Measurements from ENCODE around the gene TGM2. TPM values are rescaled to one million over a fixed set of nuclear protein-coding genes. Genes with fewer than 3 reads are reported as not detected.

TGM2 gene
- polyA plus RNA-seq, 1 donor (not counting 4 experiments of a cell fraction or from before 2014, with no cell fraction given): 18.7 TPM

DNA sequence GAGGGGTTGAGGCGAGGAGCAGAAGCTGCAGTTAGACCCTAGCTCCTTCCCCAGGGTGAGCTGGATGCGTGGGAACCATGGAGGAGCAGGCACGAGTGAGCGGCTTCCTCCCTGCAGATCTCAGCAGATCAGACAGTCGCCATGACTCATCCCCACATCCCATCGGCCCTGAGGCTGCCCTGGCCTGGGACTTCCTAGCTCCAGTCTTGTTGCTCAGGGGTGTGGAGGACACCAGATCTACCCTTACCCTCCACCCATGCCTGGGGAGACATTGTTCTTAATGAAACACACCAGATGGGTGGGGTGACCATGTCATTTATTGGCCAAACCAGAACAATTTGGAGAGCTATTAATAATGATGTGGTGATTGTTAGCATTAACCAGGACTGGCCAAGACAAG lies 36.3 kb upstream of the TGM2 start:
- DNase-seq (ENCODE audit: low read depth, low spot score) (peak; percentile 82), FAIRE-seq (peak; percentile 97)
- H3K36me3 ChIP-seq (ENCODE audit: control insufficient read depth in 2 of 2, extremely low read depth in 1 of 2, insufficient read depth in 2 of 2, low read length in 2 of 2): no peaks in the 10 kb centered on the region
- TF ChIP-seq EZH2 (IDR thresholded peaks at IDR 0.05; ENCODE audit: low read length) (no peak), CTCF (optimal IDR thresholded peaks at IDR 0.05 in 1 of 3, IDR thresholded peaks at IDR 0.05 in 1 of 3, conservative IDR thresholded peaks at IDR 0.05 in 1 of 3; ENCODE audit: extremely low read depth in 1 of 3, insufficient read depth in 2 of 3, low read length in 3 of 3) (no peak)
- H3K27ac ChIP-seq (ENCODE audit: control insufficient read depth, insufficient read depth, low read length): no peak overlapping the region
- no peaks in the 10 kb centered on the region for H3K9me3 ChIP-seq (ENCODE audit: control insufficient read depth, low read depth, low read length)
- no peaks in the 10 kb centered on the region for H3K9me1 ChIP-seq (ENCODE audit: control insufficient read depth, extremely low read depth, insufficient read depth, low read length)
- no peak overlapping the region for H3K9ac ChIP-seq (ENCODE audit: control insufficient read depth, extremely low read depth, insufficient read depth, low read length)
- peak overlapping the region; percentile 31 for H3K4me2 ChIP-seq (ENCODE audit: control insufficient read depth, extremely low read depth, insufficient read depth, low read depth, low read length)
- no peak overlapping the region for H3K4me3 ChIP-seq (ENCODE audit: control insufficient read depth in 2 of 3, extremely low read depth in 1 of 3, insufficient read depth in 2 of 3, low read depth in 1 of 3, low read length in 3 of 3)
- H3K27me3 ChIP-seq (ENCODE audit: control insufficient read depth, extremely low read depth, insufficient read depth, low read length): no peaks in the 10 kb centered on the region
- no peak overlapping the region for H2AFZ ChIP-seq (ENCODE audit: control insufficient read depth, low read length)
- H4K20me1 ChIP-seq (ENCODE audit: control insufficient read depth, extremely low read depth, insufficient read depth, low read length): no peaks in the 10 kb centered on the region
- dilution Hi-C loops (cut with MboI; ENCODE audit: extremely low pct_ligation_motif_present, low sequenced_read_pairs): no loop called here
- H3K79me2 ChIP-seq (ENCODE audit: control insufficient read depth, insufficient read depth, low read length): no peaks in the 10 kb centered on the region
- peaks cover 37% of the 10 kb centered on the region for H3K4me1 ChIP-seq (ENCODE audit: control insufficient read depth, extremely low read depth, insufficient read depth, low read length)

GRCh38 chr20:38200646-38201045 lies 35.6 kb upstream of the TGM2 start:
- dilution Hi-C loops (cut with MboI; ENCODE audit: extremely low pct_ligation_motif_present, low sequenced_read_pairs): no loop called here
- Histone ChIP-seq H3K9me1 (ENCODE audit: control insufficient read depth, extremely low read depth, insufficient read depth, low read length) (no peaks in the 10 kb centered on the region), H3K9me3 (ENCODE audit: control insufficient read depth, low read depth, low read length) (no peaks in the 10 kb centered on the region), H3K4me1 (ENCODE audit: control insufficient read depth, extremely low read depth, insufficient read depth, low read length) (peaks cover 44% of the 10 kb centered on the region), H3K4me2 (ENCODE audit: control insufficient read depth, extremely low read depth, insufficient read depth, low read depth, low read length) (no peak overlapping the region), H2AFZ (ENCODE audit: control insufficient read depth, low read length) (no peak overlapping the region), H3K79me2 (ENCODE audit: control insufficient read depth, insufficient read depth, low read length) (no peaks in the 10 kb centered on the region), H4K20me1 (ENCODE audit: control insufficient read depth, extremely low read depth, insufficient read depth, low read length) (no peaks in the 10 kb centered on the region), H3K4me3 (ENCODE audit: control insufficient read depth in 2 of 3, extremely low read depth in 1 of 3, insufficient read depth in 2 of 3, low read depth in 1 of 3, low read length in 3 of 3) (no peak overlapping the region), H3K36me3 (ENCODE audit: control insufficient read depth in 2 of 2, extremely low read depth in 1 of 2, insufficient read depth in 2 of 2, low read length in 2 of 2) (no peaks in the 10 kb centered on the region), H3K27me3 (ENCODE audit: control insufficient read depth, extremely low read depth, insufficient read depth, low read length) (no peaks in the 10 kb centered on the region), H3K9ac (ENCODE audit: control insufficient read depth, extremely low read depth, insufficient read depth, low read length) (no peak overlapping the region), H3K27ac (ENCODE audit: control insufficient read depth, insufficient read depth, low read length) (no peak overlapping the region)
- no peak for FAIRE-seq
- TF ChIP-seq EZH2 (IDR thresholded peaks at IDR 0.05; ENCODE audit: low read length): no peak
- TF ChIP-seq CTCF (optimal IDR thresholded peaks at IDR 0.05 in 1 of 3, IDR thresholded peaks at IDR 0.05 in 1 of 3, conservative IDR thresholded peaks at IDR 0.05 in 1 of 3; ENCODE audit: extremely low read depth in 1 of 3, insufficient read depth in 2 of 3, low read length in 3 of 3): no peak
- no peak for DNase-seq (ENCODE audit: low read depth, low spot score)
